Stomach (tissue), 4 donors: ENCODE measurements around the gene CTNND2.

Experiments
- POLR2A ChIP-seq, 4 donors: fragments of 450-650 bp; IDR thresholded peaks; one replicate each; pipeline ENCODE4 v1.6.1; 2016; ENCODE audit warnings: antibody characterized with exemption in 4 of 4, control low read depth in 2 of 4, mild to moderate bottlenecking in 1 of 4, moderate library complexity in 1 of 4
- POLR2AphosphoS5 ChIP-seq, 3 donors: sonication (generic); formaldehyde crosslinking; IDR thresholded peaks; one replicate each; pipeline ENCODE4 v1.6.1; 2016; ENCODE audit warnings: antibody characterized with exemption in 3 of 3
- TF ChIP-seq, protein P1 (sequence below), 7 experiments: fragments of 450-650 bp in 4 of 7; fragments of 200-600 bp in 3 of 7; sonication (generic) in 3 of 7; IDR thresholded peaks; one replicate each; pipeline ENCODE4 v1.5.1; 2016 to 2019; ENCODE audit warnings: antibody characterized with exemption in 7 of 7, control low read depth in 2 of 7, mild to moderate bottlenecking in 1 of 7

DNA sequence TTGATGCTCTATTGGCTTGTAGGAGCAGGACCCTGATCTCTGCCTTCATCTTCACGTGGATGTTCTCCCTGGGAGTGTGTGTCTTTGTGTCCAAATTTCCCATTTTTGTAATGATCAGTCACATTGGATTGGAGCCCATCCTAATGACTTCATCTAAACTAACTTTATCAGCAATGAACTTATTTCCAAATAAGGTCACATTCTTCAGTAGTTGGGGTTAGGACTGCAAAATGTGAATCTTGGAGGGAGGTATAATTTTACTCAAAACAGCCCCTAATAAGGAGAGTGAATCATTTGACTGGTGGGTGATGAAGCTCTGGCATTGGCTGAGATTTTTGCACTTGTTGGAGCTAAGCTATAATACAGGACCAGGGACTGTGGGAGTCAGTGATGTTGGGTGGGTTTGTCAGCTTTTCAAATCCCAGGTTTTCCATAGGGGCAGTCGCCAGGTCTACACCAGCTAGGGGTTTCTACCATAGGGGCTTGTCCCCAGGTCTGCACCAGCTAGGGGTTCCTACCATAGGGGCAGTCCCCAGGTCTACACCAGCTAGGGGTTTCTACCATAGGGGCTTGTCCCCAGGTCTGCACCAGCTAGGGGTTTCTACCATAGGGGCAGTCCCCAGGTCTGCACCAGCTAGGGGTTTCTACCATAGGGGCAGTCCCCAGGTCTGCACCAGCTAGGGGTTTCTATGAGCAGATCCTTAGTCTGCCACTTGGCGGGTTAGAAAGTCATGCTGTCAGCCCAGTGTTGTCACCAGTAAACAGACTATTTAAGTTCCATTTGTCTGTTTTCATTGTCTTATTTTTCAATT, 760.6 kb downstream of the CTNND2 start:
- TF ChIP-seq, protein P1, sequence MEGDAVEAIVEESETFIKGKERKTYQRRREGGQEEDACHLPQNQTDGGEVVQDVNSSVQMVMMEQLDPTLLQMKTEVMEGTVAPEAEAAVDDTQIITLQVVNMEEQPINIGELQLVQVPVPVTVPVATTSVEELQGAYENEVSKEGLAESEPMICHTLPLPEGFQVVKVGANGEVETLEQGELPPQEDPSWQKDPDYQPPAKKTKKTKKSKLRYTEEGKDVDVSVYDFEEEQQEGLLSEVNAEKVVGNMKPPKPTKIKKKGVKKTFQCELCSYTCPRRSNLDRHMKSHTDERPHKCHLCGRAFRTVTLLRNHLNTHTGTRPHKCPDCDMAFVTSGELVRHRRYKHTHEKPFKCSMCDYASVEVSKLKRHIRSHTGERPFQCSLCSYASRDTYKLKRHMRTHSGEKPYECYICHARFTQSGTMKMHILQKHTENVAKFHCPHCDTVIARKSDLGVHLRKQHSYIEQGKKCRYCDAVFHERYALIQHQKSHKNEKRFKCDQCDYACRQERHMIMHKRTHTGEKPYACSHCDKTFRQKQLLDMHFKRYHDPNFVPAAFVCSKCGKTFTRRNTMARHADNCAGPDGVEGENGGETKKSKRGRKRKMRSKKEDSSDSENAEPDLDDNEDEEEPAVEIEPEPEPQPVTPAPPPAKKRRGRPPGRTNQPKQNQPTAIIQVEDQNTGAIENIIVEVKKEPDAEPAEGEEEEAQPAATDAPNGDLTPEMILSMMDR (IDR thresholded peaks at IDR 0.05), result no peak
- TF ChIP-seq POLR2AphosphoS5 (IDR thresholded peaks at IDR 0.05) (no peak), POLR2A (IDR thresholded peaks at IDR 0.05) (no peak)
